ENCODE results near the gene HNRNPH2.

HNRNPH2 gene

DNA sequence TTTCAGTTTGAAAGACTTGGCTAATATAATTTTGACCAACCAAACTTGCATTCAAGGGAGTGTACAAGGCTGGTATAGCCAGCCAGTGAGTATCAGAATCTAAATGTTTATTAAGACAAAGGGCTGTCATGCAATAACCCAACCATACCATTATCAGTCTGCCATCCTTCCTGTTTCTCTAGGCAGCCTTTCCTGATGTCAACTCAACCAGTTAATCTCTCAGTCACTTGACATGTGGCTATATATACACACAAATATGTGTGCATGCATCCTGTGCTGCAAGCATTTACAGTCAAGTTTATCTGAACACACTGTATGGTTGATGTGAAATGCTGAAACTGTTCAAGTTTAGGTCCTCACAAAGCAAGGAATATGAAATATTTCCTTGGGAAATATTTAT, 39.2 kb upstream of the HNRNPH2 start:
- Histone ChIP-seq H3K4me3 (ENCODE audit: low read depth, low read length, poor library complexity, severe bottlenecking) (no peak overlapping the region), H2AFZ (ENCODE audit: low read length) (no peak overlapping the region)
- no peak for TF ChIP-seq EZH2 (IDR thresholded peaks at IDR 0.05; ENCODE audit: borderline replicate concordance, low read length)

DNA sequence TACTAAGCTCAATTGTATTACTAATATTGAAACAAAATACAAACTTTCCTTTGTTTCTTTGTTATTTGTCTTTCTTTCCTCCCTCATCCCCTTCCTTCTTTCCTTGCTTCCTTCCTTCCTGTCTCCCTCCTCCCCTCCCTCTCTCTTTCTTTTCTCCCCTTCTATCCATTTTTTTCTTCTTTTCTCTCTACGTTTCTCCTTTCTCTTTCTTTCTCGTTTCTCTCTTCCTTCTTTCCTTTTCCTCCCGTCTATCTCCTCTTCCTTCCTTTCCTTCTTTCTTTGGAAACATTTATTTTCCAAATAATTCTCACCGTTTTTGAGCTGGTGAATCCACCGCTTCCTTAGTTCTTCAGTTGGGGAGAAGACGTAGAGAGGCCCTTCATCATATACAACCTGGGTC, 38.3 kb upstream of the HNRNPH2 start:
- no peak for TF ChIP-seq EZH2 (IDR thresholded peaks at IDR 0.05; ENCODE audit: borderline replicate concordance, low read length)
- TF ChIP-seq, protein P1, sequence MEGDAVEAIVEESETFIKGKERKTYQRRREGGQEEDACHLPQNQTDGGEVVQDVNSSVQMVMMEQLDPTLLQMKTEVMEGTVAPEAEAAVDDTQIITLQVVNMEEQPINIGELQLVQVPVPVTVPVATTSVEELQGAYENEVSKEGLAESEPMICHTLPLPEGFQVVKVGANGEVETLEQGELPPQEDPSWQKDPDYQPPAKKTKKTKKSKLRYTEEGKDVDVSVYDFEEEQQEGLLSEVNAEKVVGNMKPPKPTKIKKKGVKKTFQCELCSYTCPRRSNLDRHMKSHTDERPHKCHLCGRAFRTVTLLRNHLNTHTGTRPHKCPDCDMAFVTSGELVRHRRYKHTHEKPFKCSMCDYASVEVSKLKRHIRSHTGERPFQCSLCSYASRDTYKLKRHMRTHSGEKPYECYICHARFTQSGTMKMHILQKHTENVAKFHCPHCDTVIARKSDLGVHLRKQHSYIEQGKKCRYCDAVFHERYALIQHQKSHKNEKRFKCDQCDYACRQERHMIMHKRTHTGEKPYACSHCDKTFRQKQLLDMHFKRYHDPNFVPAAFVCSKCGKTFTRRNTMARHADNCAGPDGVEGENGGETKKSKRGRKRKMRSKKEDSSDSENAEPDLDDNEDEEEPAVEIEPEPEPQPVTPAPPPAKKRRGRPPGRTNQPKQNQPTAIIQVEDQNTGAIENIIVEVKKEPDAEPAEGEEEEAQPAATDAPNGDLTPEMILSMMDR (IDR thresholded peaks at IDR 0.05; ENCODE audit: low read length): no peak
- peaks cover 50% of the 10 kb centered on the region for H3K36me3 ChIP-seq (ENCODE audit: insufficient read depth, low read length)

More for the DNA sequence above, 39.2 kb upstream of the HNRNPH2 start:
- no peaks in the 10 kb centered on the region for H3K27me3 ChIP-seq (ENCODE audit: insufficient read depth, low read length)
- H3K36me3 ChIP-seq (ENCODE audit: insufficient read depth, low read length): peaks cover 43% of the 10 kb centered on the region
- no peaks in the 10 kb centered on the region for H4K20me1 ChIP-seq (ENCODE audit: insufficient read depth, low read length)
- no peaks in the 10 kb centered on the region for H3K9me3 ChIP-seq (ENCODE audit: low read length)
- H3F3A ChIP-seq (ENCODE audit: insufficient read depth, low read length): no peaks in the 10 kb centered on the region
- no peaks in the 10 kb centered on the region for H3K79me2 ChIP-seq (ENCODE audit: insufficient read depth, low read length)
- H3K9me2 ChIP-seq (ENCODE audit: low read depth, low read length): no peaks in the 10 kb centered on the region
- no peak overlapping the region for H3K4me2 ChIP-seq (ENCODE audit: low read length)
- peaks cover 30% of the 10 kb centered on the region for H3K4me1 ChIP-seq (ENCODE audit: insufficient read depth, low read length, severe bottlenecking)
- H3K9ac ChIP-seq (ENCODE audit: low read length): no peak overlapping the region
- H3K27ac ChIP-seq (ENCODE audit: low read depth, low read length, poor library complexity, severe bottlenecking): no peak overlapping the region

GRCh38 chrX:101370888-101371504, 37.0 kb upstream of the HNRNPH2 start:
- Histone ChIP-seq H4K20me1 (ENCODE audit: insufficient read depth, low read length) (no peaks in the 10 kb centered on the region), H3K36me3 (ENCODE audit: insufficient read depth, low read length) (peaks cover 62% of the 10 kb centered on the region), H3K4me2 (ENCODE audit: low read length) (peak overlapping the region; percentile 41)

More for the DNA sequence above, 38.3 kb upstream of the HNRNPH2 start:
- Histone ChIP-seq H3K9ac (ENCODE audit: low read length) (no peak overlapping the region), H3F3A (ENCODE audit: insufficient read depth, low read length) (no peaks in the 10 kb centered on the region), H3K79me2 (ENCODE audit: insufficient read depth, low read length) (no peaks in the 10 kb centered on the region), H2AFZ (ENCODE audit: low read length) (no peak overlapping the region), H4K20me1 (ENCODE audit: insufficient read depth, low read length) (no peaks in the 10 kb centered on the region), H3K9me3 (ENCODE audit: low read length) (no peaks in the 10 kb centered on the region), H3K27ac (ENCODE audit: low read depth, low read length, poor library complexity, severe bottlenecking) (no peak overlapping the region), H3K4me1 (ENCODE audit: insufficient read depth, low read length, severe bottlenecking) (peaks cover 30% of the 10 kb centered on the region), H3K4me3 (ENCODE audit: low read depth, low read length, poor library complexity, severe bottlenecking) (no peak overlapping the region), H3K9me2 (ENCODE audit: low read depth, low read length) (no peaks in the 10 kb centered on the region), H3K27me3 (ENCODE audit: insufficient read depth, low read length) (no peaks in the 10 kb centered on the region), H3K4me2 (ENCODE audit: low read length) (no peak overlapping the region)

More at GRCh38 chrX:101370888-101371504, 37.0 kb upstream of the HNRNPH2 start:
- Histone ChIP-seq H3K27ac (ENCODE audit: low read depth, low read length, poor library complexity, severe bottlenecking) (peak overlapping the region; percentile 68), H3F3A (ENCODE audit: insufficient read depth, low read length) (no peaks in the 10 kb centered on the region), H3K4me1 (ENCODE audit: insufficient read depth, low read length, severe bottlenecking) (peaks cover 30% of the 10 kb centered on the region), H3K79me2 (ENCODE audit: insufficient read depth, low read length) (no peaks in the 10 kb centered on the region), H3K9ac (ENCODE audit: low read length) (peak overlapping the region; percentile 29; the same call in 1 of the 2 replicates), H3K9me2 (ENCODE audit: low read depth, low read length) (no peaks in the 10 kb centered on the region), H3K27me3 (ENCODE audit: insufficient read depth, low read length) (no peaks in the 10 kb centered on the region), H3K9me3 (ENCODE audit: low read length) (no peaks in the 10 kb centered on the region), H2AFZ (ENCODE audit: low read length) (no peak overlapping the region), H3K4me3 (ENCODE audit: low read depth, low read length, poor library complexity, severe bottlenecking) (no peak overlapping the region)
- TF ChIP-seq EZH2 (IDR thresholded peaks at IDR 0.05; ENCODE audit: borderline replicate concordance, low read length): no peak
- TF ChIP-seq, protein P1 (IDR thresholded peaks at IDR 0.05; ENCODE audit: low read length): no peak
